Thymus (tissue), 11 donors: ENCODE results near the gene PLXNB3. TPM values are rescaled to one million over a fixed set of nuclear protein-coding genes. Genes with fewer than 3 reads are reported as not detected.

Source experiments
- DNase-seq, 9 donors: peaks; one replicate each; pipeline ENCODE4 v3.0.0-alpha.2; 2013; ENCODE audit warnings: low spot score in 9 of 9, low read depth in 6 of 9, missing footprints in 1 of 9
- H3K27ac ChIP-seq, 2 donors: one replicate each; pipeline ENCODE4 v1.5.1; 2013; ENCODE audit warnings: control low read depth in 1 of 2, low read depth in 1 of 2, low read length in 1 of 2, mild to moderate bottlenecking in 1 of 2, moderate library complexity in 1 of 2
- H3K27me3 ChIP-seq, 2 donors: one replicate each; pipeline ENCODE4 v1.5.1; 2013; ENCODE audit warnings: low read length in 1 of 2; ENCODE audit not compliant: control insufficient read depth in 2 of 2, insufficient read depth in 1 of 2
- H3K36me3 ChIP-seq, 2 donors: one replicate each; pipeline ENCODE4 v1.5.1; 2013; ENCODE audit warnings: low read length in 1 of 2, mild to moderate bottlenecking in 1 of 2, moderate library complexity in 1 of 2; ENCODE audit not compliant: control insufficient read depth in 2 of 2, insufficient read depth in 2 of 2
- H3K4me1 ChIP-seq, 2 donors: one replicate each; pipeline ENCODE4 v1.5.1; 2013; ENCODE audit warnings: low read length in 2 of 2; ENCODE audit not compliant: control insufficient read depth in 2 of 2, insufficient read depth in 2 of 2
- H3K4me3 ChIP-seq, 2 donors: one replicate each; pipeline ENCODE4 v1.5.1; 2013; ENCODE audit warnings: low read length in 2 of 2, control low read depth in 1 of 2, mild to moderate bottlenecking in 1 of 2
- H3K9me3 ChIP-seq, 2 donors: one replicate each; pipeline ENCODE4 v1.5.1; 2013; ENCODE audit warnings: low read length in 1 of 2, mild to moderate bottlenecking in 1 of 2; ENCODE audit not compliant: control insufficient read depth in 2 of 2, insufficient read depth in 1 of 2
- WGBS: extraction: QIAGEN DNeasy Blood & Tissue Kit; methylation state at CpG from one replicate; pipeline ENCODE4 v1.1.7; 2013; 5-methylcytosine and 5-hydroxymethylcytosine counted together
- polyA plus RNA-seq: library from polyadenylated mRNA; stranded (reverse); fragments of 200-250 nt; gene quantifications from one replicate; pipeline ENCODE4 v1.2.3, GENCODE V29; 2013
- total RNA-seq: library from RNA; stranded (reverse); fragments of 120-200 nt; gene quantifications from one replicate; pipeline ENCODE4 v1.2.4, GENCODE V29; 2013
- donor health status: healthy.

The PLXNB3 gene
- total and polyA plus RNA-seq, 2 donors, result 0.14 to 0.71 TPM

DNA sequence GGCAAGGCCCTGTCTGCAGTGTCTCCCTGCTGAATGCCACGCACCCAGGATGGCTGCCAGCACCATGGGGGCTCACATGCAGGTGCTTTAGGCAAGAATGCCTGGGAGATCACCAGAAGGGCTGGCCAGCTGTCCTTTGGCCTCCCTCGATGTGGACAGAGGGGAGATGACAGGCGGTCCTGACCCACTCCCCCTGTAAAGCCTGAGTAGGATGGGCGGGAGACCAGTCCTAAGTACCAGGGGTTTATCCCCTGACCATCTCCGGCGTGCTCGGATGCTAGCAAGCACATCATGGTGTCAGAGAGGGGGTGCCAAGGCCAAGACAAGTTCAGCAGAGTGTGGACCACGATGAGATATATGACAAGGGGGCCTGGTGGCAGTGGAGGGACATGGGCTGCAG lies 61.0 kb downstream of the PLXNB3 start:
- Histone ChIP-seq H3K27me3 (peaks cover 7 to 68% of the 10 kb centered on the region in 2 donors), H3K27ac (no peak overlapping the region), H3K4me1 (peaks cover 0 to 12% of the 10 kb centered on the region in 2 donors), H3K36me3 (no peaks in the 10 kb centered on the region), H3K4me3 (no peak overlapping the region), H3K9me3 (no peaks in the 10 kb centered on the region)
- DNase-seq, result no peak
- WGBS, result 86% methylated on average over 8 of the region's 8 CpGs

Other genes with a start within 250 kb of the PLXNB3 start
- gene ATP2B3, start 246.6 kb upstream of the PLXNB3 start, total RNA-seq, result 0.09 TPM
- gene ATP2B3, start 246.6 kb upstream of the PLXNB3 start, polyA plus RNA-seq, result 0.02 TPM
- 21.1 TPM for gene CCNQ, start 165.1 kb upstream of the PLXNB3 start, total RNA-seq
- 28.4 TPM for gene CCNQ, start 165.1 kb upstream of the PLXNB3 start, polyA plus RNA-seq
- 1.7 TPM for gene DUSP9, start 117.0 kb upstream of the PLXNB3 start, total RNA-seq
- 0.07 TPM for gene DUSP9, start 117.0 kb upstream of the PLXNB3 start, polyA plus RNA-seq
- gene PNCK, start 90.4 kb upstream of the PLXNB3 start, total RNA-seq, result 8.2 TPM
- gene PNCK, start 90.4 kb upstream of the PLXNB3 start, polyA plus RNA-seq, result 2.4 TPM
- gene SLC6A8, start 76.3 kb upstream of the PLXNB3 start, total RNA-seq, result 5.5 TPM
- gene SLC6A8, start 76.3 kb upstream of the PLXNB3 start, polyA plus RNA-seq, result 18.2 TPM
- 71.9 TPM for gene BCAP31, start 39.9 kb upstream of the PLXNB3 start, total RNA-seq
- gene BCAP31, start 39.9 kb upstream of the PLXNB3 start, polyA plus RNA-seq, result 114 TPM
- 4.7 TPM for gene ABCD1, start 39.4 kb upstream of the PLXNB3 start, total RNA-seq
- gene ABCD1, start 39.4 kb upstream of the PLXNB3 start, polyA plus RNA-seq, result 6.8 TPM
- gene SRPK3, start 16.8 kb downstream of the PLXNB3 start, total RNA-seq, result 0.61 TPM
- gene SRPK3, start 16.8 kb downstream of the PLXNB3 start, polyA plus RNA-seq, result 0.75 TPM
- gene IDH3G, start 30.1 kb downstream of the PLXNB3 start, total RNA-seq, result 37.5 TPM
- gene IDH3G, start 30.1 kb downstream of the PLXNB3 start, polyA plus RNA-seq, result 39.2 TPM
- gene SSR4, start 30.4 kb downstream of the PLXNB3 start, total RNA-seq, result 257 TPM
- gene SSR4, start 30.4 kb downstream of the PLXNB3 start, polyA plus RNA-seq, result 328 TPM
- gene PDZD4, start 66.3 kb downstream of the PLXNB3 start, total RNA-seq, result 0.61 TPM
- 7.9 TPM for gene PDZD4, start 66.3 kb downstream of the PLXNB3 start, polyA plus RNA-seq
- 0.28 TPM for gene L1CAM, start 121.9 kb downstream of the PLXNB3 start, total RNA-seq
- gene L1CAM, start 121.9 kb downstream of the PLXNB3 start, polyA plus RNA-seq, result 0.64 TPM
- 0.24 TPM for gene AVPR2, start 140.4 kb downstream of the PLXNB3 start, total RNA-seq
- 1.8 TPM for gene AVPR2, start 140.4 kb downstream of the PLXNB3 start, polyA plus RNA-seq
- 139 TPM for gene ARHGAP4, start 162.0 kb downstream of the PLXNB3 start, total RNA-seq
- 481 TPM for gene ARHGAP4, start 162.0 kb downstream of the PLXNB3 start, polyA plus RNA-seq
- 41.3 TPM for gene NAA10, start 170.8 kb downstream of the PLXNB3 start, total RNA-seq
- 94.7 TPM for gene NAA10, start 170.8 kb downstream of the PLXNB3 start, polyA plus RNA-seq
- 9.3 TPM for gene RENBP, start 180.4 kb downstream of the PLXNB3 start, total RNA-seq
- gene RENBP, start 180.4 kb downstream of the PLXNB3 start, polyA plus RNA-seq, result 18.3 TPM
- 12.7 TPM for gene HCFC1, start 207.6 kb downstream of the PLXNB3 start, total RNA-seq
- gene HCFC1, start 207.6 kb downstream of the PLXNB3 start, polyA plus RNA-seq, result 21.9 TPM
- gene TMEM187, start 208.5 kb downstream of the PLXNB3 start, total RNA-seq, result 5.9 TPM
- 6.9 TPM for gene TMEM187, start 208.5 kb downstream of the PLXNB3 start, polyA plus RNA-seq